Epithelial cell of proximal tubule (primary cell): ENCODE measurements around the gene LIMK2. TPM values are rescaled to one million over a fixed set of nuclear protein-coding genes. Genes with fewer than 3 reads are reported as not detected.
"Not testable (repeated sequence)": the region's sequence is repeated elsewhere in the genome, so short reads cannot be mapped to it uniquely, and the experiment has no call there.

Source experiments
- DNase-seq: peaks from one replicate; pipeline ENCODE4 v3.0.0-alpha.2; 2011; ENCODE audit warnings: low read depth
- H3K4me3 ChIP-seq: 2 replicates; pipeline ENCODE4 v1.5.1; 2011; ENCODE audit warnings: low read depth, mild to moderate bottlenecking, low read length
- total RNA-seq: library from RNA; depleted of rRNA; stranded (reverse); fragments of >200 nt; gene quantifications from 2 replicates; pipeline ENCODE4 v1.2.3, GENCODE V29; 2015
- TF ChIP-seq, protein P1 (sequence below): conservative IDR thresholded peaks from 2 replicates; pipeline ENCODE4 v1.5.1; 2012; ENCODE audit warnings: low read depth, mild to moderate bottlenecking, low read length

LIMK2 gene
- total RNA-seq, 1 donor from 2014 or later: 26.5 TPM

DNA sequence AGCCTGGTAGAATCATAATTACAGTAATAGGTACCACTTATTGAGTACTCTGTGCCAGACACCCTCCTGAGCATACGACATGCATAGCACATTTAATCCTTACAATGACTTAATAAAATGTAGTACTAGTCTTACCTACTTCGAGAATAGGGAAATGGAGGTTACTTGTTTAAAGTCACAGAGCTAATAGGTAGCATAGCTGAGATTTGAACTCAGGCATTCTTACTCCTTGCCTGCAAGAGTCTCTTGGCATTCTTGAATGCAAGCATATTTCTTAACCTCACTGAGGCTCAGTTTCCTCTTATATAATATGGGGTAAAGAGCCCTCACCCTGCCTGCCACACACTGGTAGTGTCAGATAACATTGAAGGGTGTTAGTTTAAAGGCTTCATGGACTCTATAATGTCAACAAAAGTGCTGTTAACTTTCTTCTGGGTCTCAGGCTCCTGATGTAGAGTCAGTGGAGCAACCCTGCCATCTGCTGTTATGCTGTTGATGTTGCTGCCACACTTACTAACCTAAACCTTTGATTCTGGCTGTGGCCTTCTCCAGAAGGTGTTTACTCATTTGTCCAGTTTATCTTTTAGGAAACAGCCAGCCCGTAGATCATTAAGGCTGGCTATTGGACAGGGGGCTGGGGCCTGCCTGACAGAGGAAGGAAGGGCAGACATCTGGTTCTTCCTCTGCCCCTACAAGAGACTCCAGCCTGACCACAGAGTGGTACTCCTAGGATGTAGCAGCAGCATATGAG lies 18.9 kb downstream of the LIMK2 start:
- DNase-seq: no peak
- H3K4me3 ChIP-seq: no peak overlapping the region
- TF ChIP-seq, protein P1, sequence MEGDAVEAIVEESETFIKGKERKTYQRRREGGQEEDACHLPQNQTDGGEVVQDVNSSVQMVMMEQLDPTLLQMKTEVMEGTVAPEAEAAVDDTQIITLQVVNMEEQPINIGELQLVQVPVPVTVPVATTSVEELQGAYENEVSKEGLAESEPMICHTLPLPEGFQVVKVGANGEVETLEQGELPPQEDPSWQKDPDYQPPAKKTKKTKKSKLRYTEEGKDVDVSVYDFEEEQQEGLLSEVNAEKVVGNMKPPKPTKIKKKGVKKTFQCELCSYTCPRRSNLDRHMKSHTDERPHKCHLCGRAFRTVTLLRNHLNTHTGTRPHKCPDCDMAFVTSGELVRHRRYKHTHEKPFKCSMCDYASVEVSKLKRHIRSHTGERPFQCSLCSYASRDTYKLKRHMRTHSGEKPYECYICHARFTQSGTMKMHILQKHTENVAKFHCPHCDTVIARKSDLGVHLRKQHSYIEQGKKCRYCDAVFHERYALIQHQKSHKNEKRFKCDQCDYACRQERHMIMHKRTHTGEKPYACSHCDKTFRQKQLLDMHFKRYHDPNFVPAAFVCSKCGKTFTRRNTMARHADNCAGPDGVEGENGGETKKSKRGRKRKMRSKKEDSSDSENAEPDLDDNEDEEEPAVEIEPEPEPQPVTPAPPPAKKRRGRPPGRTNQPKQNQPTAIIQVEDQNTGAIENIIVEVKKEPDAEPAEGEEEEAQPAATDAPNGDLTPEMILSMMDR: peak; percentile 91

DNA sequence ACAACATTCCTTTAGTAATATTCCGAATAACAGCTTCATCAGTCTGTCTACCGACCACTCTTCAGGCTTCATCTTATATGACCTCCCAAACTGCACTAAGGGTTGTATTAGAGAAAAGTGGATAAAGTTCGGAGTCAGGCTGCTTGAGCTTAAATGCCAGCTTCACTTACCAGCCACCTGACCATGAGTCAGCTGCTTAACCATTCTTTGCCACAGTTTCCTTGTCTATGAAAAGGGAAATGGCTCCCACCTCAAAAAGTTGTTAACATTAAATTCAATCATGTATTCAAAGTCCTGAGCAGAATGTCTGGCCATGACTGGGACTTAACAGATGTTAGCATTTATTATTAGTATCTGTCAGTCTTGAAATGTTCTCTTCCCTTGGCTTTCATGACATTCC lies 20.9 kb downstream of the LIMK2 start:
- TF ChIP-seq, protein P1: no peak
- no peak for DNase-seq

GRCh38 chr22:31235081-31235480 lies 23.0 kb downstream of the LIMK2 start:
- TF ChIP-seq, protein P1: no peak
- no peak for DNase-seq
- no peak overlapping the region for H3K4me3 ChIP-seq

More for the DNA sequence above, 20.9 kb downstream of the LIMK2 start:
- no peak overlapping the region for H3K4me3 ChIP-seq

GRCh38 chr22:31236044-31236443 lies 23.9 kb downstream of the LIMK2 start:
- not testable (repeated sequence) for DNase-seq, H3K4me3 ChIP-seq

GRCh38 chr22:31238057-31238456 lies 26.0 kb downstream of the LIMK2 start:
- no peak for DNase-seq
- H3K4me3 ChIP-seq: no peak overlapping the region
- TF ChIP-seq, protein P1: no peak

GRCh38 chr22:31239771-31240370 lies 27.8 kb downstream of the LIMK2 start:
- no peak for DNase-seq
- H3K4me3 ChIP-seq: no peak overlapping the region
- TF ChIP-seq, protein P1: no peak

- no peak overlapping the region for H3K4me3 ChIP-seq
- TF ChIP-seq, protein P1: no peak
- no peak for DNase-seq
Measured at GRCh38 chr22:31241200-31241599, 29.1 kb downstream of the LIMK2 start.
